CMK (cell line): ENCODE measurements around the gene DNPH1.

Source experiments
- DNase-seq: peaks from one replicate; pipeline ENCODE4 v3.0.0-alpha.2; 2010; ENCODE audit warnings: low read depth

The DNPH1 gene

GRCh38 chr6:43243664-43244321 lies 14.5 kb upstream of the DNPH1 start:
- DNase-seq, result no peak

- DNase-seq, result no peak
Measured at GRCh38 chr6:43242908-43243663, 13.8 kb upstream of the DNPH1 start, which contains the start of gene TTBK1. TSS of gene TTBK1 (plus strand) at chr6:43243481. CDS start at chr6:43246661, 3,180 bp downstream.

- no peak for DNase-seq
Measured at GRCh38 chr6:43241446-43241845, 12.2 kb upstream of the DNPH1 start.

GRCh38 chr6:43240950-43241349 lies 11.7 kb upstream of the DNPH1 start:
- DNase-seq, result no peak

- DNase-seq, result no peak
Measured at GRCh38 chr6:43239054-43239453, 9.8 kb upstream of the DNPH1 start.

GRCh38 chr6:43235841-43236240 lies 6.6 kb upstream of the DNPH1 start:
- no peak for DNase-seq

- DNase-seq, result no peak
Measured at GRCh38 chr6:43231735-43232450, 2.6 kb upstream of the DNPH1 start.

- no peak for DNase-seq
Measured at GRCh38 chr6:43231053-43231452, 1.8 kb upstream of the DNPH1 start.

- DNase-seq, result no peak
Measured at GRCh38 chr6:43229803-43230620, 731 bp upstream of the DNPH1 start.

- DNase-seq, result peak; percentile 43
Measured at GRCh38 chr6:43226192-43226851, 3.0 kb downstream of the DNPH1 start.

GRCh38 chr6:43223175-43223574 lies 6.1 kb downstream of the DNPH1 start:
- DNase-seq, result no peak

GRCh38 chr6:43222418-43223059 lies 6.7 kb downstream of the DNPH1 start:
- no peak for DNase-seq

GRCh38 chr6:43221046-43221972 lies 8.0 kb downstream of the DNPH1 start:
- DNase-seq, result no peak

- DNase-seq, result no peak
Measured at GRCh38 chr6:43220439-43220951, 8.8 kb downstream of the DNPH1 start.

- DNase-seq, result no peak
Measured at GRCh38 chr6:43219814-43220213, 9.5 kb downstream of the DNPH1 start.

- DNase-seq, result no peak
Measured at GRCh38 chr6:43219119-43219518, 10.2 kb downstream of the DNPH1 start.

- no peak for DNase-seq
Measured at GRCh38 chr6:43217351-43217750, 11.9 kb downstream of the DNPH1 start.

- DNase-seq, result no peak
Measured at GRCh38 chr6:43216200-43216599, 13.1 kb downstream of the DNPH1 start.

GRCh38 chr6:43215066-43215465 lies 14.2 kb downstream of the DNPH1 start:
- DNase-seq, result no peak

- DNase-seq, result no peak
Measured at GRCh38 chr6:43213431-43213830, 15.8 kb downstream of the DNPH1 start.
